Measurements from ENCODE around the gene VPS35.
"Not testable (repeated sequence)": the region's sequence is repeated elsewhere in the genome, so short reads cannot be mapped to it uniquely, and the experiment has no call there.

VPS35 gene

GRCh38 chr16:46650254-46650623 lies 38.7 kb downstream of the VPS35 start:
- DNase-seq: no peak

DNA sequence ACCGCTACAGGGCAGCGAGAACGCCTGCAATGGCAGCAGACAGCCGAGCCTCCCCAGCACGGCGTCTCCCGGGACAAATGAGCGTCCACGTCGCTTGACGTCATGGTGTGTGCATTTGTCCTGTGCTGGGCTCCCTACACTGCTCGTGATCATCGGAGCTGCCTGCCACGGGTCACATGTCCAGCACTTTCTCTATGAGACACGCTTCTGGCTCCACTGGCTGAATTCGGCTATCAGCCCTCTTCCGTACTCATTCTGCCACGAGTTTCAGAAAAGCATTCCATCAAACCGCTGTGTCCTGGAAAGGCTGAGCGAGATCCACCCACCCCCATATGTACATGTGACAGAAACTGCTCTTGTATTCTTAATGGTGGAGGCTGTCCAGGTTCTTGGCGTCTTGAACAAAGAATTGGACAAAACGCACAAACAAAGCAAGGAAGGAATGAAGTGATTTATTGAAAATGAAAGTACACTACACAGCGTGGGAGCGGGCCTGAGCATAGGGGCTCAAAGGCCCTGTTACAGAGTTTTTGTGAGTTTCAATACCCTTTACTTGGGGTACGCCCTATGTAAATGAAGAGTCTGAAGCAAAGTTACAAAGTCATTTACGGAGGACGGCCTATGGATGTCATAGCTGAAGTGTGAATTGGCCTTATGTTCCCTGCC lies 39.3 kb downstream of the VPS35 start:
- no peak for DNase-seq

- DNase-seq: no peak
Observed at GRCh38 chr16:46648656-46649055, 40.3 kb downstream of the VPS35 start.

GRCh38 chr16:46638947-46639925 lies 49.7 kb downstream of the VPS35 start:
- no peak for DNase-seq

DNA sequence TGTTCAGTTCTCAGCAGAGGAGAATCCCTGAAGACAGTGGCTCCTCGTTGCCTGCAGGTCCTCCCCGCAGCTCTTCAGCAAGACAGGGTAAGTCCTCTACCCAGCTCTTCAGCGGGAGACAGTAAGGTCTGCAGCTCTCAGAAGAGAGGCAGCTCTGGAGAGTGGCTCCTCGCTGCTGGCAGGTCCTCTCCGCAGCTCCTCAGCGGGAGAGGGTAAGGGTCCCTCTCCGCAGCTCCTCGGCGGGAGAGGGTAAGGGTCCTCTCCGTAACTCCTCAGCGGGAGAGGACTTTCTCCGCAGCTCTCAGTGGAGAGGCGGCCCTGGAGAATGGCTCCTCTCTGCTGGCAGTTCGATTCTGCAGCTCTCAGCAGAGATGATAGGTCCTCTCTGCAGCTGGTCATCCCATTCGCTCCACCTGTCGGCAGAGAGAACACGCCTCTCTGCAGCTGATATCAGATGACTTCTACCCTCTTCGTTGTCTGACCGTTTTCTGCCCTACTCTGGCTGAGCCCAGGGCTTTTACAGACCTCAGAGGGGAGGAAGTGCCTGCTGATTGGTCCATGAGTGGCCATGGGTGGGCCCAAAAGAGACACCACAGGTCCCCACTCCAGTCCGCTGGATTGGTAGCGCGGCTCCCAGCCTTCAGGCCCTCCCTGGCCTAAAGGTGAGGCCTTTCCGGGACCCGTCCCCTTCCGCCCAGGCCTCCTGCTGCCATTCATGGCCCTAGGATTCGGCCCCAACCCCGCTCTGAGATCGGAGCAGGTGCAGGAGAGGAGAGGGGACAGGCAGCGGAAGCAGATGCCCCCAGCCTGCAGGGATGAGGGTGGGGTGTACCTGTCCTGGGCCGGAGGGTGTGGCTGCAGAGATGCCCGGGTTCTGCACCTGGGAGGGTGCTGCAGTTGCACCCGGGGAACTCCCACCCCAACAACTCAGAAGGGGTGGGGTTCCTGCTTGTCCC lies 55.9 kb downstream of the VPS35 start:
- no peak for DNase-seq

GRCh38 chr16:46629331-46630219 lies 59.4 kb downstream of the VPS35 start:
- DNase-seq: no peak

- DNase-seq: no peak
Observed at GRCh38 chr16:46627746-46628145, 61.2 kb downstream of the VPS35 start.

- DNase-seq: not testable (repeated sequence)
Observed at GRCh38 chr16:46626681-46627080, 62.3 kb downstream of the VPS35 start.

DNA sequence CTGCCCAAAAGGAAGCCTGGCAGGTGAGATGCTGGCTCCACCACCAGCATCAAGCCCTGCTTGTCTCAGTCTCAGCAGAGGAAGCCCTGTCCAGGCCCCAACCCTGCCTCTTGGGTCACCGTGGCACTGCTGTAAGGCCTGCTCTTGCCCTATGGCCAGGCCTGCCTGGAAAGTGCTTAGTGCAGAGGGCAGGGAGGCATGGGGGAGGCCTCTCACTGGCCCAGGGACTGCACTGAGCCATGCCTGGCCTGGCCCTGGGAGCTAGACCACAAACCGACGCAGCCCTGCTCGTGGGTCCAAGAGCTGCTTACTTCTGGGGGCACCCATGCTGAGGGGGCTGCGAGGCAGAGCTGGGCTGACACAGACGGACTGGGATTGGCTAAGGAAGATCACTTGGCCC lies 64.1 kb downstream of the VPS35 start:
- not testable (repeated sequence) for DNase-seq

GRCh38 chr16:46623707-46624106 lies 65.3 kb downstream of the VPS35 start:
- not testable (repeated sequence) for DNase-seq

DNA sequence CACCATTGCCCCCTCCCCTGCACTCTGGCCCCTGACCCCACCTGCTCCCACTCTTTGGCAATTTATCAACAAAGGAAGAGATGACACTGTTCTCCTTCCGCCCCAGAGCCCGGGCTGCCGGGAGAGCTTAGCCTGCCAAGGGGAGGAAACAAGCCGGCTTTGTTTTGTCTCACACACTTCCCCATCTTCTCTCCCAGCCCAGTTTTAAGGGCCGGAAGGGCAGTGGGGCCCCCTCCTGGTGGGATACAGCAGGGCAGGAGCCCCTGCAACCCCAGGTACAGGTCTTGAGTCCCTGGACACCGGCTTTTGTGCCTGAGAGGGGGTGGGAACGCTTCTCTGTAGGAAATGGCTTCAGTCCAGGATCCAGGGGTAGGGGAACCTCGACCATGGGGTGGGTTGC lies 65.7 kb downstream of the VPS35 start:
- DNase-seq: not testable (repeated sequence)

DNA sequence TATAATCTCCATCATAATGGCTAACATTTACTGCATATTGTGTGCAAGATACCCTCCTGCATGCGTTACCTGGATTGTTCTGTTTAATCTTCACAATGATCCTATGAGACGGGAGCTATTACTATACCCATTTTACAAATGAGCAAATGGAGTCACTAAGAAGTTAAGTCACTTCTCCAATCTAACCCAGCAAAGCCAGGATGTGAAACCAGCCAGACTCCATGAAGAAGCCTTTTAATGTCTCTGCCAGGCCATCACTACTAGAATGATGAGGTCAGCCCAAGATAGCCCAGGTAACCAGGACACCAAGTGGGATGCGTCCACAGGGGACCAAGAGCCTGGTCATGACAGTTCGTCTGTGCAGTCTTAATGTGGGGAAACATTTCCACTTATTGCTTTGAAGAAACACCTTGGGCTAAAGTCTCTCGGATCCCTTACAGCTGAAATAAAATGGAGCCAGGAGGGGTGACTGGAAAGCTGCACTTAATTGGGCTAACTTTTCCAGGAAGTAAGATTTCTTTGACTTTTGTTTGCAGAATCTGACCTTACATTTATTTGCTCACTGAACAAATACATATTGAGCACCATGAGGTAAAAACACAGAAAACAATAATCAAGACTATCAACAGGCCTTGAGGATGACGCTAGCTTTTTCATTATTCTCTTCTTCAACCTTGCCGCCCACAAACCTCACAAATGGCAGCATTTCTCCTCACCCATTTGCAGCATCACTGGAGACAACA lies 66.9 kb downstream of the VPS35 start:
- DNase-seq: no peak

GRCh38 chr16:46621006-46621933 lies 67.7 kb downstream of the VPS35 start, which contains the start of gene SHCBP1:
Gene SHCBP1 (minus strand): TSS chr16:46621379. CDS start chr16:46621359, 20 bp downstream.
- DNase-seq: peak; percentile 89

- no peak for DNase-seq
Observed at GRCh38 chr16:46620266-46621005, 68.5 kb downstream of the VPS35 start.

GRCh38 chr16:46618516-46618915 lies 70.5 kb downstream of the VPS35 start:
- no peak for DNase-seq

DNA sequence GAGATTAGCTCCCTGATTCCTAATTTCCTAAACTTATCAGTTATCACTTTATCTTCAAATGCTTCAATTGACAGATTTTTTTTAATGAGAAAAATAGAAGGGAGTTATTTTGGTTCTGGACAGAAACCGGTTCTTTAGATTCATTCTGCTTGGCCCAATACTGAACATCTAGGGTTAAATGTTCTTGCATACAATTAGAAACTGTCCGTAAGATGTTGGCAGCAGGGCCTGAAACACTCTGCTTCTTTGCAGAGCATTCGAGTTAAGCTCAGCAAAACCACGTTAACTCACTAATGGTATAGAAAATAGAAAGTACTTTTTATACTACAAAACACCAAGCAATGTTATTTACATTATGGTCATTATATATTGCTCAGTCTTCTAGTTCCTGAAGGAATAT lies 75.0 kb downstream of the VPS35 start:
- no peak for DNase-seq

- DNase-seq: no peak
Observed at GRCh38 chr16:46613352-46613751, 75.6 kb downstream of the VPS35 start.

DNA sequence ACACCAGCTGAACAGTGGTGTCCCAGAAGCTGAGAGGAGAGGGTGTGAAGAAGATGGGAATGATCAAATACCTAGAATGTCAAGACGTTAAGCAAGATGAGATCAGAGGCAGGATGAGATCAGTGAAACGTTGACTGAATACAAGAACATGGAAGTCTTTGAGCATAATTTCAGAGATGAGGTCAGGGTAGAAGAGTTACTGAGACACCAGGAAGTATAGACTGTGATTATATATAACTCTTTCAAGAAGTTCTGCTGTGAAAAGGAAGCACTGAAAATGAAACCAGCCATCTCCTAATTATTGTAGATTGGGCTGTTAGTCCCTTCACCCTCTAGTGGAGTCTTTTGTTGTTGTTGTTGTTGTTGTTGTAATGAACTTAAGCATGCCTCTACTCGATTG lies 76.9 kb downstream of the VPS35 start:
- DNase-seq: no peak

DNA sequence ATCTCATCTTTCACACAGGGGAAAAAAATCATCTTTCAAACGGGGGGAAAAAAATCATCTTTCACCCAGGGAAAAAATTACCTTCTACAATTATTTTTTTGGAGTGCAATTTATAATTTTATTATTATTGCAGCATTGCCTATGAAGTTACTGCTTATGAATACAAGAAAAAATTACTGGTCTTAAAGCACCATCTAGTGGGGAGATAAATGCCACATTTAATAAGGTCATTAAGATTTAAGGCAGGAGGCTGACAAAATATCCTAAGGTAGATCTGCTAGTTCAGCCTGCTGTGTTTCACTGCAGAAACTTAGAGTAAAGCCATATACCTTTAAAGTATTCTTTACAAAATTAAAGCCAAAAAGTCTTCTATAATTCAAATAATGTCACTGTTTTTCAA lies 81.4 kb downstream of the VPS35 start:
- no peak for DNase-seq
